Measurements from ENCODE around the gene OR4D11. TPM values are rescaled to one million over a fixed set of nuclear protein-coding genes. Genes with fewer than 3 reads are reported as not detected.
"Not testable (repeated sequence)": the region's sequence is repeated elsewhere in the genome, so short reads cannot be mapped to it uniquely, and the experiment has no call there.

OR4D11 gene
- total RNA-seq (2014; rRNA removed; shearing (Covaris generic)): not detected in 2 replicates

- DNase-seq (ENCODE audit: low read depth): no peak
Measured at GRCh38 chr11:59503276-59503675, at the start of gene OR4D11. OR4D11 (plus strand) TSS chr11:59503576; CDS start chr11:59503576, 0 bp downstream.

GRCh38 chr11:59456661-59457060 lies 46.7 kb upstream of the OR4D11 start, which contains the start of gene OR4D6:
OR4D6 (plus strand) TSS chr11:59456961; CDS start chr11:59456961, 0 bp downstream.
- no peak for DNase-seq (ENCODE audit: low read depth)

GRCh38 chr11:59459916-59460315 lies 43.5 kb upstream of the OR4D11 start:
- no peak for DNase-seq (ENCODE audit: low read depth)

GRCh38 chr11:59463190-59463641 lies 40.2 kb upstream of the OR4D11 start:
- DNase-seq (ENCODE audit: low read depth): peak; percentile 27

- no peak for DNase-seq (ENCODE audit: low read depth)
Measured at GRCh38 chr11:59473015-59473414, 30.4 kb upstream of the OR4D11 start, which contains the start of gene OR4D10. OR4D10 (plus strand) TSS chr11:59473315; CDS start chr11:59477430, 4,115 bp downstream.

DNA sequence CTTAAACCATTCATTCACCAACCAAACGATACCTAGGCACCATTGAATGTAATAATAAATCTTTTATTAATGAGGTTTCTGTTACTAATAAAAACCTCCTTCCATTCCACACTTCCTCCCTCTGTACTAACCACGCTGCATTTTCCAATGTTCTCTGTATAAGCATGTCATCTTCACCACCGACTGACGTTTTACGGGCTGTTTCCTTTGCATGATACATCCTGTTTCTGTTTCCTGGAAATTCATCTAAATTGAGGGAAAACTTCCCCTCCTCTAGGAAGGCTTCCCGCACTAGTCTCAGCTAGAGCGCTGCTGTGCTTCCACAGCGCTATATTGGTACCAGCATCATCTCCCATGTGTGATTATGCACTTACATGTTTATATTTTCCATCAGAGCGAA lies 28.2 kb upstream of the OR4D11 start:
- DNase-seq (ENCODE audit: low read depth): no peak

GRCh38 chr11:59479906-59480305 lies 23.5 kb upstream of the OR4D11 start:
- DNase-seq (ENCODE audit: low read depth): no peak

GRCh38 chr11:59480359-59480758 lies 23.0 kb upstream of the OR4D11 start:
- no peak for DNase-seq (ENCODE audit: low read depth)

GRCh38 chr11:59501931-59502330 lies 1.4 kb upstream of the OR4D11 start:
- DNase-seq (ENCODE audit: low read depth): no peak

DNA sequence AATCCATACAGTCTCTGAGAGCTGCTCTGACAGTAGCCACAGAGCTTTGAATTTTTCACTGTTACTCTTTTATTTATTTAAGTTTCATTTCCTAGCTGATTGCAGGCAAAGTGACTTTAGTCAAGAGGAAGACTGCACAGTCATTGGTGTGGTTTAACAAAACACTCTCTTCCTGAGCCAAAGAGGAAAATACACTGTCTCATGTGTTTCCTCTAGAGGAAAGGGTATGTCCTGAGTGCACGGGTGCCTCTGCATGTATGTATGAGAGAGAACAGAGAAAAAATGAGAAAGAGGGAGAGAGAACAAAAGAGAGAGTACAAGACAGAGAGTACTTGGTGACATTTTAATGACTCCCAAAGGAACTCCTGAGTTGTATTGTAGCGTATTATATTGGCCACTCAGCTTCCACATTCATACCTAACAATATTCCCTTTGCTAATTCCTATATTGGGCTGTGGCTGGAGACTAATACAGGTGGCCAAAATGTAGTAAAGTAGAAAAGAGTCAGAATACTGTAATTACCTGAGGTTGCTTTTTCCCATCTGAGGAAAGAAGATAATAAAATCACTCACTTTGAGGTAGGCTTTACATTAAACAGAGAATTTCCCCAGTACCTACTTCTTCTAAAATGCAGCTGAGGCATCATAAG lies 7.7 kb downstream of the OR4D11 start, which contains the start of gene OR4D9:
TSS of gene OR4D9 (plus strand) at position 599 of the 649 bp plus-strand sequence. CDS start 3,374 bp downstream, outside the sequence.
- peak; percentile 41 for DNase-seq (ENCODE audit: low read depth)

GRCh38 chr11:59511675-59512074 lies 8.3 kb downstream of the OR4D11 start:
- no peak for DNase-seq (ENCODE audit: low read depth)

DNA sequence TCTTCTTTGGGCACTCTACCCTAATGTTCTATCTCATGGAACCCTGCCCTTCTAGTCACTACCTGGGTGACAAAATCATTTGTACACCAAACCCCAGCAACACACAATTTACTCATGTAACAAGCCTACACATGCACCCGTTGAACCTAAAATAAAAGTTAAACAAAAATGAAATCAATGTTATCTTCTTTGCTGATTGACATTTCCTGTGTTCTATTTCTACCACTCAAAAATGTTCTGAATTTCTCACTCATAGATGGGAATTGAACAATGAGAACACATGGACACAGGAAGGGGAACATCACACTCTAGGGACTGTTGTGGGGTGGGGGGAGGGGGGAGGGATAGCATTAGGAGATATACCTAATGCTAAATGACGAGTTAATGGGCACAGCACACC lies 16.8 kb downstream of the OR4D11 start:
- DNase-seq (ENCODE audit: low read depth): not testable (repeated sequence)

GRCh38 chr11:59520741-59521140 lies 17.4 kb downstream of the OR4D11 start:
- no peak for DNase-seq (ENCODE audit: low read depth)

DNA sequence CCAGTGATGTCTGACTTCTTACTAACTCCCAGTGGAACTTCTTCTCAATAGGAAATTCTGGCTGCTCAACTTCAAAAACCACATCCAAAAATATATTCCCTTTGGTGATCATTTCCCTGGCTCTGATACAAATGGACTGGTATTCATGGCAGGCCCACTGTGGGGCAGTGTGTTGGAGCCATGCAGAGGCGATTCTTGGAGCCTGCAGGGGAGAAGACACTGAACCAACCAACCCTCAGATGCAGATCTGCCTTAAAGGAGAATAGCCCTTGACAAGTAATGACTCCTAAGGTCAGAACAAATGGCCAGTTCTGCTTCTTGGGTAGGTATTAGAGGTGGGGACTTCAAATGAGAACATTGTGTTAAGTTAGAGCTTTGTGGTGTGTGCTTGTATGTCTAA lies 20.2 kb downstream of the OR4D11 start:
- no peak for DNase-seq (ENCODE audit: low read depth)

DNA sequence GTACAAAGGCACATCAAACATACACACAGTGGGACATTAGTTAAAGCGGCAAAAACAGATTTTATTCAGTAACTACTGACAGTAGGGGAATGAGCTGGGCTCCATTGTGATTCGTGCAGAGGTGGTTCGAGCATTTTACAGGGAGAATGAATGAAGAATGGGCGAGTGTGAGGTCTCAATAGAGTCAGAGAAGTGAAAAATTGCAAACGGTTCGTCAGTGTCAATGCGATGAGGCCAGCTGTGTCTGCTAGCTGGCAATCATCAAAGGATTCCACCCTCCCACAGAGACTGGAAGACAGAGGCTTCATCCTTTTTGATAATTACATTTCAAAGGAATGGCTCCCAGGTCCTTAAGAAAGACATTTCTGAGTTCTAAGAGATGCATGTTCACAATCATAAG lies 25.3 kb downstream of the OR4D11 start:
- no peak for DNase-seq (ENCODE audit: low read depth)

- no peak for DNase-seq (ENCODE audit: low read depth)
Measured at GRCh38 chr11:59532620-59533019, 29.2 kb downstream of the OR4D11 start.

- DNase-seq (ENCODE audit: low read depth): no peak
Measured at GRCh38 chr11:59534676-59535075, 31.3 kb downstream of the OR4D11 start.

DNA sequence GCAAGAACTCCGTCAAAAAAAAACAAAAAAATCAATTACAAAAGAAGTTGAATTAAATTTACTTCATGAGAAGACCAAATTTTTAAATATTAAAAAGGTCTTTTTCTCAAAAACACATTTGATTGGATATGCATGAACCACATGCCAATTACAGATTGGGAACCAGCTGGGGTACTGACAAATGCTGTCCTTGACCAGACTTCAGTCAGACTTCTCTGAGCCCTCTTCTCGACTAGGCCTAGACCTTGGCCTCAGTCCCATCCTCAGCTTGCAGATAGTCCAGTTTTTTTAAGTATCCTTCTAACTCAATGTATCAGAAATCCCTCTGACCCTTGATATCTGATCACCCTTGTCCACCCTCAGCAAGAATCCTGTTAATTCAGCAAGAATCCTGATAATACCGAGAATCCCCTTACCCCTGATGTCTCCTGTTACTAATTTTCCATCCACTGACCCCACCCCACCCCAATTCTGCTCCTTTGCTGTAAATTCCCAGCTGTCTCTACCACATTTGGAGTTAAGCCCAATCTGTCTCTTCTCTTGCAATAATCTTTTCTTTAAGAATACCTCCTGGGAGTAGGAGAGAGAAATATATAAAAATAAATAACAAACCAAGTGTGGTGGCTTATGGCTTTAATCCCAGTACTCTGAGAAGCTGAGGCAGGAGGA lies 38.9 kb downstream of the OR4D11 start:
- DNase-seq (ENCODE audit: low read depth): no peak

DNA sequence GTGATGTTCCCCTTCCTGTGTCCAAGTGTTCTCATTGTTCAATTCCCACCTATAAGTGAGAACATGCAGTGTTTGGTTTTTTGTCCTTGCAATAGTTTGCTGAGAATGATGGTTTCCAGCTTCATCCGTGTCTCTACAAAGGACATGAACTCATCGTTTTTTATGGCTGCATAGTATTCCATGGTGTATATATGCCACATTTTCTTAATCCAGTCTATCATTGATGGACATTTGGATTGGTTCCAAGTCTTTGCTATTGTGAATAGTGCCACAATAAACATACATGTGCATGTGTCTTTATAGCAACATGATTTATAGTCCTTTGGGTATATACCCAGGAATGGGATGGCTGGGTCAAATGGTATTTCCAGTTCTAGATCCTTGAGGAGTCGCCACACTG lies 40.3 kb downstream of the OR4D11 start:
- not testable (repeated sequence) for DNase-seq (ENCODE audit: low read depth)

- no peak for DNase-seq (ENCODE audit: low read depth)
Measured at GRCh38 chr11:59544869-59545178, 41.4 kb downstream of the OR4D11 start.

GRCh38 chr11:59545179-59546020 lies 42.0 kb downstream of the OR4D11 start:
- DNase-seq (ENCODE audit: low read depth): peak; percentile 64

GRCh38 chr11:59547605-59548308 lies 44.4 kb downstream of the OR4D11 start:
- not testable (repeated sequence) for DNase-seq (ENCODE audit: low read depth)

All from Daoy (cell line).